ENCODE results near the gene KIF18A. TPM values are rescaled to one million over a fixed set of nuclear protein-coding genes. Genes with fewer than 3 reads are reported as not detected.

Gene KIF18A
- total RNA-seq, 1 donor from 2014 or later = 2.6 TPM

GRCh38 chr11:28144808-28145207 is 36.9 kb upstream of the KIF18A start:
- Mint-ChIP-seq H3K9me3 (ENCODE audit: unreplicated experiment) (peaks cover 4% of the 10 kb centered on the region), H3K36me3 (ENCODE audit: unreplicated experiment) (peaks cover 15% of the 10 kb centered on the region), H3K27me3 (ENCODE audit: unreplicated experiment) (no peaks in the 10 kb centered on the region), H3K4me1 (ENCODE audit: low read depth, unreplicated experiment) (no peaks in the 10 kb centered on the region), H3K4me3 (ENCODE audit: unreplicated experiment) (no peak overlapping the region), H3K27ac (ENCODE audit: unreplicated experiment) (no peak overlapping the region)
- TF ChIP-seq CTCF (IDR thresholded peaks at IDR 0.05; ENCODE audit: partially characterized antibody, unreplicated experiment) = no peak
- DNase-seq = no peak

- Mint-ChIP-seq H3K9me3 (ENCODE audit: unreplicated experiment) (peaks cover 12% of the 10 kb centered on the region), H3K27ac (ENCODE audit: unreplicated experiment) (no peak overlapping the region), H3K27me3 (ENCODE audit: unreplicated experiment) (no peaks in the 10 kb centered on the region), H3K4me3 (ENCODE audit: unreplicated experiment) (no peak overlapping the region), H3K36me3 (ENCODE audit: unreplicated experiment) (peaks cover 31% of the 10 kb centered on the region), H3K4me1 (ENCODE audit: low read depth, unreplicated experiment) (no peaks in the 10 kb centered on the region)
- DNase-seq = no peak
- TF ChIP-seq CTCF (IDR thresholded peaks at IDR 0.05; ENCODE audit: partially characterized antibody, unreplicated experiment) = no peak
Observed at GRCh38 chr11:28142724-28143123, 34.8 kb upstream of the KIF18A start.

- Mint-ChIP-seq H3K4me3 (ENCODE audit: unreplicated experiment) (no peak overlapping the region), H3K9me3 (ENCODE audit: unreplicated experiment) (peaks cover 14% of the 10 kb centered on the region), H3K36me3 (ENCODE audit: unreplicated experiment) (peaks cover 46% of the 10 kb centered on the region), H3K27me3 (ENCODE audit: unreplicated experiment) (no peaks in the 10 kb centered on the region), H3K4me1 (ENCODE audit: low read depth, unreplicated experiment) (no peaks in the 10 kb centered on the region), H3K27ac (ENCODE audit: unreplicated experiment) (peak overlapping the region; percentile 18)
- DNase-seq = no peak
- TF ChIP-seq CTCF (IDR thresholded peaks at IDR 0.05; ENCODE audit: partially characterized antibody, unreplicated experiment) = no peak
Observed at GRCh38 chr11:28140689-28141455, 32.9 kb upstream of the KIF18A start.

GRCh38 chr11:28139841-28140415 is 32.0 kb upstream of the KIF18A start:
- Mint-ChIP-seq H3K36me3 (ENCODE audit: unreplicated experiment) (peaks cover 49% of the 10 kb centered on the region), H3K4me3 (ENCODE audit: unreplicated experiment) (no peak overlapping the region), H3K9me3 (ENCODE audit: unreplicated experiment) (peaks cover 14% of the 10 kb centered on the region), H3K4me1 (ENCODE audit: low read depth, unreplicated experiment) (no peaks in the 10 kb centered on the region), H3K27ac (ENCODE audit: unreplicated experiment) (no peak overlapping the region), H3K27me3 (ENCODE audit: unreplicated experiment) (no peaks in the 10 kb centered on the region)
- no peak for TF ChIP-seq CTCF (IDR thresholded peaks at IDR 0.05; ENCODE audit: partially characterized antibody, unreplicated experiment)
- no peak for DNase-seq

GRCh38 chr11:28137832-28138231 is 29.9 kb upstream of the KIF18A start:
- Mint-ChIP-seq H3K27me3 (ENCODE audit: unreplicated experiment) (no peaks in the 10 kb centered on the region), H3K4me3 (ENCODE audit: unreplicated experiment) (no peak overlapping the region), H3K36me3 (ENCODE audit: unreplicated experiment) (peaks cover 49% of the 10 kb centered on the region), H3K4me1 (ENCODE audit: low read depth, unreplicated experiment) (no peaks in the 10 kb centered on the region), H3K27ac (ENCODE audit: unreplicated experiment) (no peak overlapping the region), H3K9me3 (ENCODE audit: unreplicated experiment) (peaks cover 14% of the 10 kb centered on the region)
- no peak for TF ChIP-seq CTCF (IDR thresholded peaks at IDR 0.05; ENCODE audit: partially characterized antibody, unreplicated experiment)
- no peak for DNase-seq

Data from glutamatergic neuron (in vitro differentiated cells).